ELR (cell line): ENCODE measurements around the gene UNC93B1.
A peak's percentile ranks its signal among the peaks of the same experiment; 100 is the strongest.

Source experiments
- DNase-seq: peaks from one replicate; pipeline ENCODE4 v3.0.0-alpha.2; 2015; ENCODE audit warnings: low read depth

The UNC93B1 gene

DNA sequence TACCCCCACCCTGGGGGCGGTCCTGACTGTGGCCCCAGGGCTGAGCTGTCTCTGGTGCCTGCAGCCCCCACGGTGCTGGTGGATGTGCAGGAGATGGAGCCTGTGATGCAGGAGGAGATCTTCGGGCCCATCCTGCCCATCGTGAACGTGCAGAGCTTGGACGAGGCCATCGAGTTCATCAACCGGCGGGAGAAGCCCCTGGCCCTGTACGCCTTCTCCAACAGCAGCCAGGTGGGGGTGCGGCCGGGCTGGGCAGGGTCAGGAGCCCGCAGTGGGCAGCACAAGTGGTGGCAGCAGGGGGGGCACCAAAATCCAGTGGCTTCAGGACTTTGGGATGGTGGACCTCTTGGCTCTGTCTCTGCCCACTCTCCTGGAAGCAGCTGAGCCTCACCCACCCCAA is 18.6 kb upstream of the UNC93B1 start:
- no peak for DNase-seq

DNA sequence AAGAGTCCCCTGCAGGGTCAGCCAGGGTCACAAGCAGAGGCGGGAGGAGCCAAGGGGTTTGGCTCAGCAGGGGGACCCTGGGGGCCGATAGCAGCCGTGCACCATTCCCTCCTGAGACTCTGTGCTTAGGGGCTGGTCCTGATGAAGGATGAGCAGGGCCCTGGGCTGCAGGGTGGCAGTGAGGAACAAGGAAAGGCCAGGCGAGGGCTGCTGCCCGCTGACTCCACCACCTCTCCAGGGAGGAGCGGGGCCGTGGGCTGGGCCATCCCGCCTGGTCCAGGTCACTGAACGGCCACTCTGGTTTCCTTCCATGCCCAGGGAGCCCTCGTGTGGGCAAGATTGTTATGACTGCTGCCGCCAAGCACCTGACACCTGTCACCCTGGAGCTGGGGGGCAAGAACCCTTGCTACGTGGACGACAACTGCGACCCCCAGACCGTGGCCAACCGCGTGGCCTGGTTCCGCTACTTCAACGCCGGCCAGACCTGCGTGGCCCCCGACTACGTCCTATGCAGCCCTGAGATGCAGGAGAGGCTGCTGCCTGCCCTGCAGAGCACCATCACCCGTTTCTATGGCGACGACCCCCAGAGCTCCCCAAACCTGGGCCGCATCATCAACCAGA is 17.4 kb upstream of the UNC93B1 start:
- DNase-seq, result peak; percentile 41

DNA sequence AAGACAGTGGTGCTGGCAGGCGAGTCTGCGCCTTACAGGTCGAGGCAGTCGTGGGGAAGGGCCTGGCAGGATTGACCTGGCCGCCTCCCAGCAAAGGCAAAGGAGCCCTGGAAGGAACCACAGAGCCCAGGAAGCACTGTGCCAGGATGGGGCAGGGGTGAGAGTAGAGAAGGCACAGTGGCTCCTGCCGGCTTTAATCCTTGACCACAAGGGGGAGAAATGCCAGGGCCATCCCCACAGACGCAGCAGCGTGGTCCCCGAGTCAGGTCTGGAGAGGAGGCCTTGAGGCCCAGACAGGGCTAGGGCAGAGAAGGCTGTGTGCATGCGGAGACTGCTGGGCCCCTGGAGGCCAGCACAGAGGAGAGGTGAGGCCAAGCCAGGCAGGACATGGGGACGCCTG is 16.7 kb upstream of the UNC93B1 start:
- DNase-seq, result peak; percentile 70

DNA sequence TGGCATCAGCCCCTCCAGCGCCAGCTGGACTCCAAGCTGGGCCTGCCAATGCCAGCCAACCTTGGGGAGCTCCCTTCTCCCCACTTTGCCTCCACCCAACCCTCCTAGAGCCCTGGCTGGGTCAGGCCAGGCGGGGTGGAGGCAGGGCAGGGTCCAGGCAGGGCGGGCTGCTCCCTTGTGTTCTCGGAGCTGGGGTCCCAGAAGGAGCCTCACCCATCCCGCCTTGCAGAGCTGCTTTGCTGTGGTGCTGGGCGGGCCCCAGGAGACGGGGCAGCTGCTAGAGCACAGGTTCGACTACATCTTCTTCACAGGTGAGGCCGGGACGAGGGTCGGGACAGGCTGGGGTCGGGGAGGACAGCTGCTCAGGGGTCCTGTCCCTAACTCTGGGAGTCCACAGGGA is 15.6 kb upstream of the UNC93B1 start:
- no peak for DNase-seq

DNA sequence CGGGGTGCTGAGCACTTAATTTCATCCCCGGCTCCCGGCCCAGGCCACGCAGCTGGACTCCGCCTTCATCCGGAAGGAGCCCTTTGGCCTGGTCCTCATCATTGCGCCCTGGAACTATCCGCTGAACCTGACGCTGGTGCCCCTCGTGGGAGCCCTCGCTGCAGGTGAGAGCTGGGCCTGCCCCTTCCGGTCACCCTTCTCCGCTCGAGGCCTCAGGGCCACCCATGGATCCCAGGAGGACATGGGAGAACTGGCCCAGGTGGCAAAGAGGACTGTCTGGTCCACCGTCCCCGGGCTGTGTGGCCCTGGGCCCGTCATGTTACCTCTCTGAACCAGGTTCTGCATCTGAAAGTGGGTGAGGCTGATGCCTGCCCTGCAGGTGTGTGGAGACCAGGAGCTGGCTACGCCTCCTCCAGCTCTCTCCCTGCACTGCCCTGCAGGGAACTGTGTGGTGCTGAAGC is 14.9 kb upstream of the UNC93B1 start:
- DNase-seq, result no peak

DNA sequence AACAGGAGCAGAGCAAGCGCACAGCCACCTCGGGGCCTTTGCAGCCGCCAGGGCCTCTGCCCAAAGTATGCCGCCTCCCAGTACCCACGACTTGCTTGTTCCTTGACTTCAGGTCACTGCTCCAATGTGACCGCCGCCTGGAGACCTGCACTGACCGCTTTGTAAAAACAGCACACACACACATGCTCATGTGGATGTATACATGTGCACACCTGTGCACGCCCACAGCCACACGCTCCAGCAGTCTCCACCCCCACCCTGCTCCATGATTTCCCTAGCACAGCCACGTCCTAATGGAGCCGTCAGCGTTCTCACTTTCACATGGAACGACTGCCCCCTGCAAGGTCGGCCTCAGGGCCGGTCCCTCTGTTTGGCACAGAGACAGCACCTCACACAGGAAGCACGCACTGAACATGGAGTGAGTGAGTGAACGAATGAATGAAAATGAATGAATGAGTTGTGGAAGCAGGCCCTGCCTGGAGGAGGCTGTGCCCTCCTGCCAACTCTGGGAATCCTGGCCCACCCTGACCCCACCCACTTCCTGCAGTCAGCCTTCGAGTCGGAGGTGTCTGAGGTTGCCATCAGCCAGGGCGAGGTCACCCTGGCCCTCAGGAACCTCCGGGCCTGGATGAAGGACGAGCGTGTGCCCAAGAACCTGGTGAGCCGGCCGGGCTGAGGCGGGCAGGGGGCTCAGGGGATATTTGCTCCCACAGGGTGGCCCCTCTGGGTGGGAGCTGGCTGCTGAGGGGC is 14.3 kb upstream of the UNC93B1 start:
- DNase-seq, result no peak

DNA sequence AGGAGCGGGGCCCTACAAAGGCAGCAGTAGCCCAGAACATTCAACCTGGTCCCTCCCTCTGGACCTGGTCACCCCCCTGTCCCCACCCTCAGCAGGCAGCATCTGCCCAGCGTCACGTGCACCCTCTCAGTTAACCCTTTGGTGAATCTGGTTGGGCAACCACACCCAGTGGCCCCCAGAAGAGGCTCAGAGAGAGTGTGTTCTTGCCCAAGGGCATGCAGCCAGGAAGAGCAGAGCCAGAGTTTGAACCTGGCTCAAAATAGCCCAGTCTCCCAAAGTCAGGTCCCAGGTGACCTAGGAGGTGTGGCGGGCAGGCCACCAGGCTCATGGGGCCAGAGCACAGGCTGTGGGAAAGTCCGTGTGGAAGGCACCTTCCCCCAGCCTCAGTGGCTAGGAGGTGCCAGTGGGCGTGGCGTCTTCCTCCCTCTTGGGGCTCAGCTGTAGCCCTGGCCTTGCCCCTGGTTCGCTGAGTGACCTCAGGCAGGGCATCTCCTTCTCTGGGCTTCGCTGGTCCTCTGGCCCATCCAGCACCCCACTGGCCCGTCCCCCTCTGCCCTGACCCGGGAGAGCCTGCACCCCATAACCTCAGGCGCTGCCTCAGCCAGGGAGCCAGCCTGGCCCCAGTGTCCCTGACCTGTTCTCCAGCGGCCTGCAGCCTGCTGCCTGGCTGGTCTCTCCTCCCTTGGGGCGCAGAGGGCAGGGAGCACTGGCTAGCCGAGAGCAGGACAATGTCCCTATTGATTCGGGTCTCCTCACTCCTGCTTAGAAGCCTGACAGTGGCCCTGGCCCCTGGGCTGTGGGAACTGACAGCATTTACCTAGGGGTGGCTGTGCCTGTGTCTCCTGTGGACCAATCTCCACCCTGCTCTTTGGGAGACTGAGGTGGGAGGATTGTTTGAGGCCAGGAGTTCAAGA is 13.3 kb upstream of the UNC93B1 start:
- DNase-seq, result no peak

DNA sequence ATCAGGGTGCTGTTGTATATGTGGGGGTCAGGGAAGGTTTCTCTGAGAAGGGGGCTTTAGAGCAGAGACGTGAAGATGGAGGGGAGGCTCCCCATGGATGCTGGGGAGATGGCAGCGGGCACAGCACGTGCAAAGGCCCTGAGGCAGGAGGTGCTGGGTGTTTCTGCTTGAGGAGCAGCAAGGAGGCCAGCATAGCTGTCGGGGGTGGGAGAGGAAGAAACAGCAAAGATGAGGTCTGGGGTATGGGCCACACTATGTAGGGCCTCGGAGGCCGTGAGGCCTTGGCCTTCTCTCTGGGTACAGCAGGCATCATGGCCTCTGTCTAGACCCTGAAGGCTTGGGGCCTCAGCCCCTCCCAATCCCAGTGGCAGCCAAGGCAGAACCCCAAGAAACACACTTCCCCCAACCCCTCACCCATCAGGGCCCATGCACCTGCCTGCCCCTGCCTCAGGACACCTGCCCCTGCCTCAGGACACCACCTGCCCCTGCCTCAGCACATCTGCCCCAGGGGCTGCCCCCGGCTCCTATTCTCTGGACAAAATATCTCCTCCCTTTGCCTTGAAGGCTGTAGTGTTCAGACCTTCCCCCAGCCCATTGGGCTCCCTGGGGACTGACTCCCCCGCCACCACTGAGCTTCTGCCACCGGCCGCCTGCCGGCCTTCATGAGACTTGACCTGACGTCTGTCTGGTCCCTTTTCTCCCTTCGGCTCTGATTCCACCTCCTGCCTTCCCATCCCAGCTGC is 12.4 kb upstream of the UNC93B1 start:
- no peak for DNase-seq

DNA sequence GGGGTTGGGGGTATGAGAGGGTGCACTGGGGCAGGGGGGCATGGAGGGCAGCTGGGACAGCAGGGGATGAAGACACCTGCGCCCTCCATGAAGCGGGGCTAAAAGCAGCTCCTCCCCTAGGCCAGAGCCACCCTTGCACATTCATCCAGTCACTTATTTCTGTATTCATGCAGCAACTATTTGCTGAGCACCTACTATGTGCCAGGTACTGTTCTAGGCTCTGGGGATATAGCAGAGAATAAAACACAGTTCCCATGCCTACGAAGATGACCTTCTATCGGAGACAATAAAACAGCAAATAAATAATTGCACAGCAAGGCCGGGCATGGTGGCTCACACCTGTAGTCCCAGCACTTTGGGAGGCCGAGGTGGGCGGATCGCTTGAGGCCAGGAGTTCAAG is 11.6 kb upstream of the UNC93B1 start:
- DNase-seq, result no peak

DNA sequence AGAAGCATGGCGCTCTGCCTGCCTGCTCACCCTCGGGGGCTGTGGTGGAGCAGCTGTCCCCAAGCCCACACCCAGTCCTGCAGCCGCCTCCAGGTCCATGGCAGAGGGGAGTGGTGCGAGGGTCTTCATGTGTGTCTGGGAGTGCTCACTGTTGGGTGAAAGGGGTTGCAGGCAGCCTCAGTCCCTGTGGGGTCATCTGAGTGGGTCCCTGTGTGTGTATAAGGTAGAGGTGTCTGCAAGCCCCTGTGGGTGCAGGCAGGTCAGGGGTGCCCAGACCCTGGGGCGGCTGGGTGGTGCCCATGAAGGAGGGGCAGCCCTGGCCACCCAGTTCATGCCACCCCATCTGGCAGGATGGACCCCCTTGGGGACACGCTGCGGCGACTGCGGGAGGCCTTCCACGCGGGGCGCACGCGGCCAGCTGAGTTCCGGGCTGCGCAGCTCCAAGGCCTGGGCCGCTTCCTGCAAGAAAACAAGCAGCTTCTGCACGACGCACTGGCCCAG is 11.1 kb upstream of the UNC93B1 start:
- no peak for DNase-seq

DNA sequence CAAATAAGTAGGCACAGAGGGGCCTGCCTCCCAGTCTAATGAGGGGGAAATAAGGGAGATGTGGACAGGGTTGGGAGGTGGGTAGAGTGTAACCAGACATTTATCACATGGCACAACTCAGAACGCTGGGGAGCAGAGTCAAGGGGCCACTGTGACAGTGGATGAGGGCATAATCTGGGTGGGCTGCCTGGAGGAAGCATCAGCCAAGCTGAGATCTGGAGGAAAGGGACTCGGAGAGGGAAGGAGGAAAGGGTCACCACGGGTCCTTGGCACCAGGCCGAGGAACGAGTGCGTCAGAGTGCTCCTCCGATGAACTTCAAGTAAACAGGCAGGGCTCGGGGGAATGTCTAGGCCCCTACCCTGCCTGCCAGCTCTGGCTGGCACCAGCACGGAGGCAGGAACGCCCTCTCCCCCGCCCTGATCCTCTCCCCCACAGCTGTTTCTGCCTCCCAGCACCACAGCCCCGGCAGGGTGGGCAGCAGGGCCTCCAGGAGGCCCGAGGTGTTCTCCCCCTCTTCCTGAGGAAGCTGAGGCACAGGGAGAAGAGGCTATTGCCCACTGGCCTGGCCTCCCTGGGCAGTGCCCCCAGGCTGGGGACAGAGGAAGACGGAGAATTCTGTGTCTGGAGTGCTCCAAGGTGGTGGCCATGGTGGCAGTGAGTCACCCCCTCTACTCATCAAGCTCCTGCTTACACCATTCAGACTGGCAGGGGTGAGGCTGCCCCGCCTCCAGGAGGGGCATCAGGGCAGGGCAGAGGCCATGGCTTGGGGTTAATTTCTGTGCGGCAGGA is 10.5 kb upstream of the UNC93B1 start:
- DNase-seq, result peak; percentile 85

DNA sequence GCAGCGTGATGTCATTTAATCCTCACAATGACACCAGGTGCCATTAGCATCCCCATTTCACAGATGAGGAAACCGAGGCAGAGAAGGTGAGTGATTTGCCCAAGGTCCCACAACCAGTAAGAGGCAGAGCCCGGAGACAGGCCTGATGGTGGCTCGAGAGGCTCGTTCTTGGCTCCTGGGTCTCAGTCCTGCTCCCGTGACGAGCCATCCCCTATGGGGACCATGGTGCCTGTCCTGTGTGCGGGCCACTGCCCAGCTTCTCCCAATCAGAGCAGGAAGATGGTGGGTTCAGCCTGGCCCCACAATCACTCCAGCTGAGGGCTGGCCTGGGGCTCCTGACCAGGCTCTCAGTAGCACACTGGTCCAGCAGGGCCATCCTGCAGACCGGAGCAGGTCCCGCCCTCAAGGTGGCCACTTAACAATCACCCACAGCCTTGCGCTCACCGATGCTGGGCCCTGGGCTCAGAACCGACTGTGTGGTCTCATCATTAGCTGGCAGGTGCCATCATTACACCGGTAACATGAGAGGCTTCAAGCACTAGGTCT is 9.8 kb upstream of the UNC93B1 start:
- DNase-seq, result no peak

DNA sequence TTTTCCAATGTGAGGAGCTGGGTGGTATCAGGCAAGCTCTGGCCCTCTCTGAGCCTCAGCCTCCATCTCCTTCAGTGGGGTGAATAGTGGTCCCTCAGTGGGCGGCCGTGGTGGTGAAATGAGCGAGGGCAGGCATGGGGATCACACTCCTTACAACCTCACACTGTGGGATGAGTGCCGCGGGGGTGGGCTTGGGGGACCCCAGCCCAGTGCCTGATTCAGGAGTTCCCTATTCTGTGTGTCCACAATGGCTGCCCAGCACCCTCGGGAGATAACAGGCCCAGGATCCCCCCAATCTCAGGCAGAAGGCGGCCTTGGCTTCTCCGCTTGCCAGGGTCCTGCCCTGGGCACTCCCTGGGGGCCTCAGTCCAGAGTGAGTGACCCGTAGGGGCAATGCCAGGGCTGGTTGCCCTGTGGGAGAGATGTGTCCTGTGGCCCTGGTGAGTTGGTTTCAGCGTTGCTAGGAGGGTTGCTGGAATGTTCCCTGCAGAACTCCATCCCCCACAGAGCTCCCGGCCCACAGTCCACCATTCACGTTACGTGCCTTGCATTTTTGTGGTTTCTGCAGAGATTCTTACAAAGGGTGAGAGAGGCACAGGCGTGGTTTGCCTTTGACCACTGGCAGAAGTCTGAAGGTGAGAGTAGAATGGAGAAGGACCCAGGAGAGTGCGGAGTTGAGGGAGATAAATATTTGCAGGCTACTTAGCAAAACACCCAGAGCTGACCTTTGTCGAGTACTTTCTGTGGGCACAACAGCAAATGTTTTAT is 9.1 kb upstream of the UNC93B1 start:
- DNase-seq, result peak; percentile 97

DNA sequence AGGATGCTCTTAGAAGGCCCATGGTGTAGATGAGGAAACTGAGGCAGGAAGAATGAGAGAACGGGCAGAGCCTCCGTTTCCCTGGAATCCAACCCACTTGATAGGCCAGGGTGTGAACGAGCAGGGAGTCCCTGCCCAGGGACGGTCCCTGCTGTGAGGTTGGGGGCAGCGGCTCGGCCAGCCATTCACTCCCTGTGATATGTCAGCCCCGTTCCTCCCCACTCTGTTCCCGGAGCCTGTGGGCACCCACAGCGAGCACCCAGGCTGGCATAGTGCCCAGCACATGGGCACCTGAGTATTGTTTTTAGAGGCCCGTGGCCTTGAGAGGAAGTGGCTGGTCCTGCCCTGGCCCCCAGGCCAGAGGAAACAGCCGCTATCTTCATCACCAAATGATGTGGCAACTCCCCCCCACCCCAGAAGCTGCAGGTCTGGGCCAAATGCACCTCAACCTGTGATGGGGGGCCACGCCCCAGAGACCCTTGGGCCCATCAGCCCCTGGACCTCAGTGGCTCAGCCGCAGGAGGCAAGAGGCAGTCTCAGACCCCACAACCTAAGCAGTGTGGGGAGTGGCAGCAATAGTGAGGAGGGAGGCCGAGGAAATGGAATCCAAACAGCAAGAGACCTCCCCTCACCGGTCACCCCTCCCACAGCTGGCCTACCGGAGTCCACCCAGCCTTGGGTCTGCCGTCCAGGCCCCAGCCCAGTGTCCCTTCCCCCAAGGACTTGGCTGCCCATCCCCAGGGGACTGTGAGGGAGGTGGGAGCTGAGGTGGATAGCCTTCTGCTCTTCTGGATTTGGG is 8.3 kb upstream of the UNC93B1 start:
- DNase-seq, result no peak

DNA sequence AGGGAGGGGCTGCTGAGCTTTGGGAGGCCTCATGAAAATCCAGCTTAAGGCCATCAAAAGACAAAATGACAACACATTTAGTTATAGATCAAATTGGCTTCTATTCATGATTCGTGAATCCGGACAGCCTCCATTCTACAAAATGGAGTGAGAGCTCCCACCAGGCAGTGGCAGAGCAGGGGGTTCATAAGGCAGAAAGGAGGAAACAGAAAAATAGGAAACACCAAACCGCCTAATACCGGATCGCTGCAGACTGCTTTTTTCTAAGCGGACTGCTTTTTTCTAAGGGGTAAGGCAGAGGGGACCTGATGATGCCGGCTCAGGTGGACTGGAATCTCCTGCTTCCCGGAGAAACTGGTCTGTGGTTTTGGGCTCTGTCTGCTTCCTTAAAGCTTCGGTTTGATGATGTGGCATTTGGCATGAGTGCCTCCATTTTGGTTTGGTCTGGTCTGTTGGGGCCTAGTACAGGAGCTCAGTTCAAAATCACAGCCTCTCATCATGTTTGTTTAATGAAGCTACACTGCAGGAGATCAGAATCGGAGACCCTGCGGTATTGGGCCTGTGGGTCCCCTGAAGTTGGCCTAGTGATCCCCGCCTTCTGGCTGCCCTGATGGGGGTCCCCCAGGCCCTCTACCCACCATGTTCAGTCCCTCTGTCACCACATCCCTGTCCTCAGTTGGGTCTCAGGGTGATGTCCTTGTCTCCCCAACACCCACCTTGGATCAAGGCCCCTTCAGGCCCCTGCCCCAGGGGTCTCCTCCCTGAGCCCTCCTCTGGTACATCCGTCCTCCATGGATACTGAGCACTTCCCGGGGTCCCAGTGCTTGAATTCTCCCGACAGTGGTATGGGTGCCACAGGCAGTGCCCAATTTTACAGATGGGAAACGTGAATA is 7.4 kb upstream of the UNC93B1 start:
- DNase-seq, result no peak

DNA sequence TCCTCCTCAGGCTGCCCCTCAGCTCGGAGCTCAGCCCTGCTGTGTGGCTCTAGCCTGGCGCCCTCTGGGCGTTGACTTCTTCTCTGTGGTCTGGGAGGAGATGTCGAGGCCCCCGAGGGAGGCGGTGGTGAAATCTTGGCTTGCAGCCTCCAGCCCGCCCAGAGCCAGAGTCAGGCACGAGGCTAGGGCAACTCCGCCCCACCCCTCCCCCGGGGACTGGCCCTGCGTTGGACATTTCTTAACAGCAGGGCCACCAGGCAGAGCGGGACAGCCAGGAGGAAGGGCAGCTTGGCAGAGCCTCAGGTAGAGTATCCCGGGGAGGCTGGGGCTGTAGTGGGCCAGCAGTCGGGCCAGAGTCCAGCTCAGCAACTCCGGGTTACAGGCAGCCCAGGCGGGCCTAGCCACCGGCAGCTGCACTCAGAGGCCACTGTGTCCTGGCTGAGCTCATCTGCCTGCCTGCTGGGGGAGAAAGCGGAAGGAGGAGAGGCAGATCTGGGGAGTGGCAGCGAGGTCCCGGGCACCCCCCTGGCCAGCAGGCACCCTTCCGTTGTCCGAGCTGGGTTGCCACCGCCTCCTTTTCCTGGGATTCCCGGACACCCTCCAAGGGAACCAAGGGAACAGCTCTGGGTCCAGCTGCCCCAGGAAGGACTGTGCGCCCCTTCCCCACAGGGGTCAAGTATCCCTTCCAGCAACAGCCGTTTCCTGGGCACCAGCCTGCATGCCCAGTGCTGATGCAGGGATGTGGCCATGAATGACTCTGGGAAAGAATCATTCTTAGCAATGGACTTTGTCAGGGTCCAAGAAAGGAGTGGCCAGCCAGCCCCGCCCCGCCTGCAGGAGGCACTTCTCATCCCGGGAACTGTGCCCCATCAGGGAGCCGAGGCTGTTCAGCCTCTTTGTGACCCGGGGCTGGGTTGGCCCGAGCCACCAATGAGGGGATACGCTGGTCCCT is 6.5 kb upstream of the UNC93B1 start, which contains the start of gene ALDH3B1:
TSS of gene ALDH3B1 (plus strand) at position 238 of the 952 bp plus-strand sequence. CDS start 4,971 bp downstream, outside the sequence.
- DNase-seq, result peak; percentile 90
